Left ventricle myocardium inferior (tissue), 1 donor: Measurements from ENCODE around the gene MYL6. TPM values are rescaled to one million over a fixed set of nuclear protein-coding genes. Genes with fewer than 3 reads are reported as not detected.
"Not testable (repeated sequence)": the region's sequence is repeated elsewhere in the genome, so short reads cannot be mapped to it uniquely, and the experiment has no call there.

Experiments used
- DNase-seq: peaks from one replicate; pipeline ENCODE4 v3.0.0-alpha.2; 2020
- H3K27ac ChIP-seq: fragments of 200-600 bp; replicated peaks from 2 replicates; pipeline ENCODE4 v1.8.0; 2021
- H3K27me3 ChIP-seq: fragments of 200-600 bp; 2 replicates; pipeline ENCODE4 v1.8.0; 2021; ENCODE audit warnings: low read depth
- H3K36me3 ChIP-seq: fragments of 200-600 bp; 2 replicates; pipeline ENCODE4 v1.8.0; 2021
- H3K4me1 ChIP-seq: fragments of 200-600 bp; 2 replicates; pipeline ENCODE4 v1.8.0; 2021
- H3K4me3 ChIP-seq: fragments of 200-600 bp; 2 replicates; pipeline ENCODE4 v1.8.0; 2021; ENCODE audit warnings: mild to moderate bottlenecking, moderate library complexity
- H3K9me3 ChIP-seq: fragments of 200-600 bp; replicated peaks from 2 replicates; pipeline ENCODE4 v1.8.0; 2021
- intact Hi-C: fragments of 100-400 bp; cut with micrococcal nuclease; formaldehyde crosslinking; loops from one replicate; pipeline ENCODE4 v1.11.0; 2022
- long read RNA-seq: library from polyadenylated mRNA; unstranded; transcript quantifications from one replicate; pipeline ENCODE4 v2.0.0, GENCODE V29; 2021
- total RNA-seq: library from RNA; stranded (reverse); fragmentation: NEBNext Ultra II Directional; extraction: Animal tissue kit (Norgen Biotek cat#: 25700); gene quantifications from one replicate; pipeline ENCODE4 v1.2.1, GENCODE V29; 2021
- TF ChIP-seq, protein P1 (sequence below): fragments of 200-600 bp; IDR thresholded peaks from 2 replicates; pipeline ENCODE4 v1.8.0; 2021; ENCODE audit warnings: antibody characterized with exemption, mild to moderate bottlenecking, borderline replicate concordance
- donor health status: DM: no; HTN: yes; CAD: no; lungs with severe emphysema.

The MYL6 gene
- 508 TPM for total RNA-seq
- long read RNA-seq, transcript MYL6-218 (7 exons, 901 nt) = major isoform, 113 of 419 reads
- long read RNA-seq, transcript MYL6-207 (6 exons, 655 nt) = minor isoform, 33 of 419 reads
- long read RNA-seq, transcript MYL6-219 (5 exons, 1,438 nt) = minor isoform, 10 of 419 reads
- long read RNA-seq, transcript MYL6-216 (6 exons, 1,564 nt) = minor isoform, 7 of 419 reads
- long read RNA-seq, partial matches to known transcripts = 55 of 419 reads
- long read RNA-seq, other reads (novel, unspliced or antisense) = 198 of 419 reads

DNA sequence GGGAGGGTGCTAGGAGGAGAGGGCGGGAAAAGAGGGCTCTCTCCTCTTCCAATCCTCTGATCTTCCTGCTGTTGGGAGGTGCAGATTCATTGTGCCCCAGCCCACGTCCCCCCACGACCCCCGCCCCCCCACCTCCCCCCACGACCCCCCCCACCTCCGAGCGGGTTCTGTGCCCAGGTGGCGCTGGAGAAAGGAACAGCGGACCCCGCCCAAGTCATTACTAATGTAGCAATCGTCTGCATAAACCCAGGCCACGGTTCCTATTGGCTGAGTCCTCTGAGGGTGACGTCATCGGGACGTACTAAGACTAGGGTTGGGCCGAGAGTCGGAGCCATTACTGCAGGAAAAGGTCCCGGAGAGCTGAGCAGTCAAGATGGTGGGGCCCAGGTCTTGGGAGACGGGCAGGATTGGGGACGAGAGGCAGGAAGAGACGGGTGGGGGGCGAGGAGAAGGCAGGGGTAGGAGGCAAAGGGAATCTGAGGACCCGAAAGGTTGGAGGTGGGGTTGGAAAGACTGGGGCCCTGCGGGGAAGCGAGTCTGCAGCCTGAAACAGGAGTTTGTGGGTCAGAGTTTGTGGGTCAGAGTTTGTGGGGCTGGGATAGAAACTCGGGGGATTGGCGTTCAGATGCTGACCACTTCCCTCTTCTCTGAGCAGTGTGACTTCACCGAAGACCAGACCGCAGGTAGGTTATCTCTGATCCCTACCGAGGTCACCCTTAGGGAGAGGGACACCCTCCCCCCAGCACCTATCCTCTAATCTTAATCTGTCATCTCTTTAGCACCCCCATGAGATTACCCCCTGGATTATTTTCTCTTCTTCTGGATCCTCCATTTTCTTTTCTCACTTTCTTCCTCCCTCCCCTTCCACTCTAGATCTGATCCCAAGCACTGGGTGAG lies at the start of gene MYL6:
Gene MYL6, plus strand, starts transcription at position 331 of the 897 bp plus-strand sequence. Its CDS starts 43 bp downstream, at position 374.
- TF ChIP-seq, protein P1, sequence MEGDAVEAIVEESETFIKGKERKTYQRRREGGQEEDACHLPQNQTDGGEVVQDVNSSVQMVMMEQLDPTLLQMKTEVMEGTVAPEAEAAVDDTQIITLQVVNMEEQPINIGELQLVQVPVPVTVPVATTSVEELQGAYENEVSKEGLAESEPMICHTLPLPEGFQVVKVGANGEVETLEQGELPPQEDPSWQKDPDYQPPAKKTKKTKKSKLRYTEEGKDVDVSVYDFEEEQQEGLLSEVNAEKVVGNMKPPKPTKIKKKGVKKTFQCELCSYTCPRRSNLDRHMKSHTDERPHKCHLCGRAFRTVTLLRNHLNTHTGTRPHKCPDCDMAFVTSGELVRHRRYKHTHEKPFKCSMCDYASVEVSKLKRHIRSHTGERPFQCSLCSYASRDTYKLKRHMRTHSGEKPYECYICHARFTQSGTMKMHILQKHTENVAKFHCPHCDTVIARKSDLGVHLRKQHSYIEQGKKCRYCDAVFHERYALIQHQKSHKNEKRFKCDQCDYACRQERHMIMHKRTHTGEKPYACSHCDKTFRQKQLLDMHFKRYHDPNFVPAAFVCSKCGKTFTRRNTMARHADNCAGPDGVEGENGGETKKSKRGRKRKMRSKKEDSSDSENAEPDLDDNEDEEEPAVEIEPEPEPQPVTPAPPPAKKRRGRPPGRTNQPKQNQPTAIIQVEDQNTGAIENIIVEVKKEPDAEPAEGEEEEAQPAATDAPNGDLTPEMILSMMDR = no peak
- Histone ChIP-seq H3K27ac (peak within 1 kb of the TSS; percentile 96), H3K27me3 (no peaks in the 10 kb centered on the region), H3K36me3 (peaks cover 40% of the 10 kb centered on the region), H3K4me1 (peaks cover 56% of the 10 kb centered on the region), H3K4me3 (peak within 1 kb of the TSS; percentile 75), H3K9me3 (no peaks in the 10 kb centered on the region)
- DNase-seq = peak; percentile 94
- intact Hi-C loops = loop anchor here (5.0 kb wide), 1 partner anchor 41 kb away; the partner anchor contains the start of genes RPL41 and ZC3H10

DNA sequence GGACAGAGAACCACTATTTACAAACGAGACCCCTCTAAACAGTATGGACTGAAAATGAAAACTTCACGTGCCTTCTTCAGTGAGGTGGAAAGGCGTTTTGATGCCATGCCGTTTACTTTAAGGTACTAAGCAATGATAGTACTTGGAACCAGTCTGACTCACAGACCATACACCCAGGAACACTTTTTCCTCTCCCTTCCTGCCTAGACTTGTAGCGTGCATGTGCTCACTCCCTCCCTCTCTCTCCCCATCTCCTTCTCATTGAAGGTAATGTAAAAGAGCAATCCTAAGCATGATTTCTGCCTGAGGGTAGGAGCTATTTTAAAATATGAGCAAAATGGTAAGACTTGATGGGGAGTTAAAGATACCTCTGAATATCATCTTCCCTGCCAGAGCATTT lies 47.6 kb upstream of the MYL6 start:
- no peak overlapping the region for H3K4me3 ChIP-seq
- H3K4me1 ChIP-seq = peaks cover 15% of the 10 kb centered on the region
- H3K9me3 ChIP-seq = no peaks in the 10 kb centered on the region
- no peak overlapping the region for H3K27ac ChIP-seq
- intact Hi-C loops = no loop called here
- peaks cover 75% of the 10 kb centered on the region for H3K36me3 ChIP-seq
- TF ChIP-seq, protein P1 = no peak
- H3K27me3 ChIP-seq = no peaks in the 10 kb centered on the region
- no peak for DNase-seq

DNA sequence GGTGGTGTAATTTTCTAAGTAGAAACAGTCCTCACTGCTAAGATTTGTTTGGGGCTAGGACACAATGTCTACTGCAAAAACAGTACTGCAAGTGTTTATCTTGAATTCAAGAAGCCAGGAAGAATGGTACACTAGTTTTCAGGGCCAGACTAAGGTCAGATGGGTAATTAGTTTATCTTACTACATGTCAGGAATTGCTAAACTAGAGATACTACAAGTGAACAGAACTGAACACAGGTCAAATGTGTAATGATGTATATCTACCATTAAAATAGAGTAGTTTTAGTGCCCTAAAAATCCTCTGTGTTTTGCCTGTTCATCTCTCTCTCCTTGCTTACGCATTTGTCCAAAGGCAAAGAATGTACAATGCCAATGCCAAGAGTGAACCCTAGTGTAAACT lies 44.1 kb upstream of the MYL6 start:
- peaks cover 28% of the 10 kb centered on the region for H3K4me1 ChIP-seq
- DNase-seq = no peak
- no peaks in the 10 kb centered on the region for H3K27me3 ChIP-seq
- H3K36me3 ChIP-seq = peaks cover 48% of the 10 kb centered on the region
- H3K9me3 ChIP-seq = no peaks in the 10 kb centered on the region
- H3K4me3 ChIP-seq = no peak overlapping the region
- intact Hi-C loops = no loop called here
- TF ChIP-seq, protein P1 = no peak
- H3K27ac ChIP-seq = no peak overlapping the region

DNA sequence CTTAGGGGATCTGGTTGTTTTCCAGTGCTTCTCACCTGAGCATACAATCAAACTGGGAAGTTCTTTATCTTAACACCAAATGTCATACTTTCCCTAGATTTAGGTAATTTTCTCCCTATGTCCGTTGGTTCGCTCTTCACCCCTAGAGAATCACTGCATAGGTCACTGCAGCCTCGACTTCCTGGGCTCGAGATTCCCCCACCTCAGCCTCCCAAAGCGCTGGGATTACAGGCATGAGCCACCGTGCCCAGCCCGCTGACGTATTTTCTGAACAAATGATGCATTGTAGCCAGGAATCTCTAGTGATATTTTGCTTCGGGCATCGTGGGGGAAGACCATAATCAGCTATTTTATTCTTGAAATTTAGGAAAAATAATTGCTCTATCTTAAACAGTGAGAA lies 42.8 kb upstream of the MYL6 start:
- H3K27me3 ChIP-seq = no peaks in the 10 kb centered on the region
- TF ChIP-seq, protein P1 = no peak
- H3K36me3 ChIP-seq = peaks cover 36% of the 10 kb centered on the region
- H3K9me3 ChIP-seq = no peaks in the 10 kb centered on the region
- DNase-seq = no peak
- peak overlapping the region; percentile 91 for H3K4me3 ChIP-seq
- intact Hi-C loops = loop anchor here (5.0 kb wide), 2 partner anchors 42 to 77 kb away; partner anchors contain the start of gene MYL6
- H3K27ac ChIP-seq = peak overlapping the region; percentile 91
- H3K4me1 ChIP-seq = peaks cover 41% of the 10 kb centered on the region

DNA sequence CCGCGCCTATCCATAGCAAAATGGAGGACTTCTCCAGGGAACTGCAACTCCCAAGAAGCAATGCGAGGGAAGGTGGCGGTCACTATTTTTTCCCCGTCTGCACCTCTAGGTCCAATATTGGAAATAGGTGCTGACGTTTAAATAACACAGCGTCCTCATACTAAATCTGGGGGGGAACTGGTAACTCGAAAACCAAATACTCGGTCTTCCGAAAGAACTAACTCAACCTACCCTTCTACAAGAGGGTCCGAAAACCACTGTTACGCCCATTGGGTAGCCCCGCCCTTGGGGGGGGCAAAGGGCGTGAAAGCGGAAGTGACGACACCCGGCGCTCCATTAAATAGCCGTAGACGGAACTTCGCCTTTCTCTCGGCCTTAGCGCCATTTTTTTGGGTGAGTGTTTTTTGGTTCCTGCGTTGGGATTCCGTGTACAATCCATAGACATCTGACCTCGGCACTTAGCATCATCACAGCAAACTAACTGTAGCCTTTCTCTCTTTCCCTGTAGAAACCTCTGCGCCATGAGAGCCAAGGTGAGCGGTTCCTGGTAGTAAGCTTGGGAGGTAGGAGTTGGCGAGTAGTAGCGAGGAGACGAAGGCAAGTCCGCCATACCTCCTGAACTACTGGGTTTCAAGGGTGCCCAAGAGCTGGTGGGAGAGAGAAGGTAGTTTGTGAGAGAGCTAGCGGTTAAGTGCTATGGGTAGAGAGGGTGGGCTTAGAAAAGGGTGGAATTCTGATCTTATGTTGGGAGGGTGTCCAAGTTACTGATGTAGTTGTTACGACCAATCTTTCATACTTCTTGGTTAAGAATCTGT lies 41.7 kb upstream of the MYL6 start, which contains the start of gene RPL41:
Gene RPL41, plus strand, starts transcription at position 367 of the 815 bp plus-strand sequence.
- H3K36me3 ChIP-seq = peaks cover 36% of the 10 kb centered on the region
- no peaks in the 10 kb centered on the region for H3K27me3 ChIP-seq
- peak within 1 kb of the TSS; percentile 91 for H3K4me3 ChIP-seq
- peak within 1 kb of the TSS; percentile 91 for H3K27ac ChIP-seq
- peaks cover 52% of the 10 kb centered on the region for H3K4me1 ChIP-seq
- TF ChIP-seq, protein P1 = no peak
- peak; percentile 95 for DNase-seq
- intact Hi-C loops = loop anchor here (5.0 kb wide), 2 partner anchors 41 to 76 kb away; partner anchors contain the start of gene MYL6
- H3K9me3 ChIP-seq = no peaks in the 10 kb centered on the region

DNA sequence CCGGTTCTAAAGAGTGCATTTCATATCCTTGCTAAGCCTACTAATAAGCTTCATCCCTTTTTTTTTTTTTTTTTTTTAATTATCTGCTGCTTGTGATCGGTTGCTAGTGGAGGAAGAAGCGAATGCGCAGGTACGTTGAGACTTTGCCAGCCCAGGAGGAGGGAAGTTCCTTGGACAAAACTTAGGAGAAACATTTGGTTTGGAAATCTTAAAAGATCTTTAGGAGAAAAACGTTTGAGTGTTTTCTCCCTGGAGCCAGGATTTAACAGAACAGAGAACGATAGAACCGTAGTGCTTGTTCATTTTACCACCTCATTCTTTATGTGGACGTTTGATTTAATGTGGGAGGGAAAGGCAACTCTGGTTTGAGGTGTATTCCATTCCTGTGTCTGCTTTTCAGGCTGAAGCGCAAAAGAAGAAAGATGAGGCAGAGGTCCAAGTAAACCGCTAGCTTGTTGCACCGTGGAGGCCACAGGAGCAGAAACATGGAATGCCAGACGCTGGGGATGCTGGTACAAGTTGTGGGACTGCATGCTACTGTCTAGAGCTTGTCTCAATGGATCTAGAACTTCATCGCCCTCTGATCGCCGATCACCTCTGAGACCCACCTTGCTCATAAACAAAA lies 41.0 kb upstream of the MYL6 start:
- not testable (repeated sequence) for DNase-seq, H3K9me3 ChIP-seq, H3K27me3 ChIP-seq
- Histone ChIP-seq H3K4me3 (peak overlapping the region; percentile 91), H3K4me1 (peaks cover 59% of the 10 kb centered on the region), H3K27ac (peak overlapping the region; percentile 95), H3K36me3 (peaks cover 36% of the 10 kb centered on the region)
- intact Hi-C loops = loop anchor here (5.0 kb wide), 2 partner anchors 40 to 75 kb away; partner anchors contain the start of gene MYL6
